ENCODE measurements around the gene DLG5.

Gene DLG5

DNA sequence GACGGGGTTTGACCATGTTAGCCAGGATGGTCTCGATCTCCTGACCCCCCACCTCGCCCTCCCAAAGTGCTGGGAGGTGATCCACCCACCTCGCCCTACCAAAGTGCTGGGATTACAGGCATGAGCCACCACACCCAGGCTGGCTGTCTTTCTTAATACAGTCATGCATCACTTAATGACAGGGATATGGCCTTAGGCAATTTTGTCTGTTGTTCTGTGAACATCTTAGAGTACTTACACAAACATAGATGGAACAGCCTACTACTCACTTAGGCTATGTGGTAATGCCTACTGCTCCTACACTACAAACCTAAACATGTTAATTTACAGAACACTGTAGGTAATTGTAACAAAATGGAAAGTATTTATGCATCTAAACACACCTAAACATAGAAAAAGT is 182.3 kb downstream of the DLG5 start:
- DNase-seq (ENCODE audit: extremely low read depth, insufficient read length), result no peak
- no peaks in the 10 kb centered on the region; the same call in 1 of the 2 replicates for H3K27me3 ChIP-seq (replicated peaks; ENCODE audit: control insufficient read depth, insufficient read depth, low read length)
- H3K36me3 ChIP-seq (ENCODE audit: control insufficient read depth, insufficient read depth, low read length), result no peaks in the 10 kb centered on the region
- TF ChIP-seq, protein P1, sequence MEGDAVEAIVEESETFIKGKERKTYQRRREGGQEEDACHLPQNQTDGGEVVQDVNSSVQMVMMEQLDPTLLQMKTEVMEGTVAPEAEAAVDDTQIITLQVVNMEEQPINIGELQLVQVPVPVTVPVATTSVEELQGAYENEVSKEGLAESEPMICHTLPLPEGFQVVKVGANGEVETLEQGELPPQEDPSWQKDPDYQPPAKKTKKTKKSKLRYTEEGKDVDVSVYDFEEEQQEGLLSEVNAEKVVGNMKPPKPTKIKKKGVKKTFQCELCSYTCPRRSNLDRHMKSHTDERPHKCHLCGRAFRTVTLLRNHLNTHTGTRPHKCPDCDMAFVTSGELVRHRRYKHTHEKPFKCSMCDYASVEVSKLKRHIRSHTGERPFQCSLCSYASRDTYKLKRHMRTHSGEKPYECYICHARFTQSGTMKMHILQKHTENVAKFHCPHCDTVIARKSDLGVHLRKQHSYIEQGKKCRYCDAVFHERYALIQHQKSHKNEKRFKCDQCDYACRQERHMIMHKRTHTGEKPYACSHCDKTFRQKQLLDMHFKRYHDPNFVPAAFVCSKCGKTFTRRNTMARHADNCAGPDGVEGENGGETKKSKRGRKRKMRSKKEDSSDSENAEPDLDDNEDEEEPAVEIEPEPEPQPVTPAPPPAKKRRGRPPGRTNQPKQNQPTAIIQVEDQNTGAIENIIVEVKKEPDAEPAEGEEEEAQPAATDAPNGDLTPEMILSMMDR (IDR thresholded peaks at IDR 0.05; ENCODE audit: insufficient read depth, low read length, poor library complexity, severe bottlenecking), result no peak
- no peak overlapping the region for H3K4me3 ChIP-seq (replicated peaks; ENCODE audit: low read depth, low read length)

DNA sequence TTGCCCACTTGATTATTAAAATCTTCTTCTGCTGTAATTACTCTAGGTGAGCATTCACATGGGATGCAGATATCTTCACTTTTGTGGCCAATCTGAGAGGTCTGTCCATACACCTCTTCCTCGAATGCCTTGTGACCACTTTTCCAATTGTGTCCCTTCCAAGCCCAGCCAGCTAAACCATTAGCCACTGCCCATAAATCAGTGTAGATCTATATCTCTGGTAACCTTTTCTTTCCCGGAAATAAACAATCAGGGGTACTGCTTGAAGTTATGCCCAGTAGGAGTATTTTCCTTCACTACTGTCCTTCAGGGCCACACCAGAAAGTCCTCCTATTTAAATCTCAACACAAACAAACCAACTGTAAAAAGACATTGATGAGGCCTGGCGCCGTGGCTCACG is 184.4 kb downstream of the DLG5 start:
- no peaks in the 10 kb centered on the region; the same call in 1 of the 2 replicates for H3K27me3 ChIP-seq (replicated peaks; ENCODE audit: control insufficient read depth, insufficient read depth, low read length)
- H3K4me3 ChIP-seq (replicated peaks; ENCODE audit: low read depth, low read length), result no peak overlapping the region
- H3K36me3 ChIP-seq (ENCODE audit: control insufficient read depth, insufficient read depth, low read length), result no peaks in the 10 kb centered on the region
- TF ChIP-seq, protein P1 (IDR thresholded peaks at IDR 0.05; ENCODE audit: insufficient read depth, low read length, poor library complexity, severe bottlenecking), result no peak
- no peak for DNase-seq (ENCODE audit: extremely low read depth, insufficient read length)

DNA sequence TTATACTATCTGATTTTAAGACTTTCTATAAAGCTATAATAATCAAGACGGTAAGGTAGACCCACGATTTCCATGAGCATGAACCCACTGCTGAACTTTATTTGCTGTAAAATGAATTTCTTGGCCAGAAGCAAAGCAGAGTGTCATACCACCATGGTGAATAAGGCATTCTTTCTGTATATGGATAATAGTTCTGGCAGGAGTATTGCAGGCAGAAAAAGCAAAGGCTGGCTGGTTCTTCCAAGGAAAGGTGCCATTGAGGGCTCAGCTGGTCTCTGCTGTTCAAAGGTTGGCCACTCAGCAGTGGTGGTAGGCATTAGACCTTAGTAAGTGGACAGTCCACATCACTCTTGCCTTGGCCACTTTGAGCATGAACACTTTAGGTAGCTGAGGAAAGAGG is 184.8 kb downstream of the DLG5 start:
- Histone ChIP-seq H3K4me3 (replicated peaks; ENCODE audit: low read depth, low read length) (no peak overlapping the region), H3K36me3 (ENCODE audit: control insufficient read depth, insufficient read depth, low read length) (no peaks in the 10 kb centered on the region), H3K27me3 (replicated peaks; ENCODE audit: control insufficient read depth, insufficient read depth, low read length) (no peaks in the 10 kb centered on the region; the same call in 1 of the 2 replicates)
- DNase-seq (ENCODE audit: extremely low read depth, insufficient read length), result no peak
- TF ChIP-seq, protein P1 (IDR thresholded peaks at IDR 0.05; ENCODE audit: insufficient read depth, low read length, poor library complexity, severe bottlenecking), result no peak

All from GM06990 (cell line).